K562 (cell line): Measurements from ENCODE around the gene HACD1. TPM values are rescaled to one million over a fixed set of nuclear protein-coding genes. Genes with fewer than 3 reads are reported as not detected.

Experiments
- EP300 ChIP-seq: IDR thresholded peaks from 2 replicates; pipeline ENCODE4 v1.6.1; 2012; ENCODE audit warnings: low read length, improper control_type of control experiment
- FOXM1 ChIP-seq, 2 experiments: fragments of 450-650 bp in 1 of 2; sonication (generic) in 1 of 2; formaldehyde crosslinking in 1 of 2; IDR thresholded peaks; 2 replicates each; pipeline versions ENCODE4 v1.6.1 to v1.9.0; 2017 to 2022; ENCODE audit warnings: low read depth in 2 of 2, mild to moderate bottlenecking in 2 of 2, missing genetic modification reagents in 1 of 2, moderate library complexity in 1 of 2
- MAFG ChIP-seq: fragments of 450-650 bp; conservative IDR thresholded peaks from 2 replicates; pipeline ENCODE4 v1.6.1; 2016; ENCODE audit warnings: missing genetic modification characterization, missing compliant biosample characterization
- MAZ ChIP-seq, 2 experiments: fragments of 450-650 bp in 1 of 2; sonication (generic) in 1 of 2; formaldehyde crosslinking; IDR thresholded peaks in 1 of 2; conservative IDR thresholded peaks in 1 of 2; 2 replicates each; pipeline versions ENCODE4 v1.4.0 to v1.5.0; 2020; ENCODE audit warnings: mild to moderate bottlenecking in 1 of 2, missing genetic modification reagents in 1 of 2
- NFATC3 ChIP-seq: fragments of 450-650 bp; IDR thresholded peaks from 2 replicates; pipeline ENCODE4 v1.6.1; 2017; ENCODE audit warnings: mild to moderate bottlenecking
- NFE2 ChIP-seq: IDR thresholded peaks from 2 replicates; pipeline ENCODE4 v1.6.1; 2014; ENCODE audit warnings: antibody characterized with exemption, low read depth
- RCOR1 ChIP-seq, 2 experiments: IDR thresholded peaks; 2 replicates each; pipeline ENCODE4 v1.6.1; 2012; ENCODE audit warnings: low read depth in 2 of 2, low read length in 2 of 2, borderline replicate concordance in 1 of 2, improper control_type of control experiment in 1 of 2
- SLC30A9 ChIP-seq: fragments of 250-450 bp; sonication (Bioruptor Pico); IDR thresholded peaks from 2 replicates; pipeline ENCODE4 v1.8.0; 2022; ENCODE audit warnings: mild to moderate bottlenecking, moderate library complexity
- SMAD1 ChIP-seq: fragments of 150-350 bp; IDR thresholded peaks from 2 replicates; pipeline ENCODE4 v1.6.1; 2014; ENCODE audit warnings: low read length, low read depth; ENCODE audit not compliant: partially characterized antibody
- TAF9B ChIP-seq: fragments of 450-650 bp; IDR thresholded peaks from 2 replicates; pipeline ENCODE4 v1.6.1; 2018; ENCODE audit warnings: mild to moderate bottlenecking; ENCODE audit not compliant: partially characterized antibody
- TEAD1 ChIP-seq, 2 experiments: fragments of 450-650 bp in 1 of 2; sonication (generic) in 1 of 2; formaldehyde crosslinking; IDR thresholded peaks; 2 replicates each; pipeline versions ENCODE4 v1.4.0 to v1.8.0; 2020 to 2022; ENCODE audit warnings: mild to moderate bottlenecking in 2 of 2, missing genetic modification reagents in 1 of 2
- ZNF239 ChIP-seq: fragments of 250-450 bp; sonication (Bioruptor Pico); IDR thresholded peaks from 2 replicates; pipeline ENCODE4 v1.4.0; 2020; ENCODE audit warnings: mild to moderate bottlenecking
- ZNF589 ChIP-seq: fragments of 200-800 bp; sonication (Bioruptor generic); IDR thresholded peaks from 2 replicates; pipeline ENCODE4 v1.6.1; 2016; ENCODE audit warnings: low read depth, missing genetic modification characterization, missing compliant biosample characterization
- ZNF76 ChIP-seq: fragments of 250-450 bp; sonication (Bioruptor Pico); IDR thresholded peaks from 2 replicates; pipeline ENCODE4 v1.4.0; 2020; ENCODE audit warnings: mild to moderate bottlenecking, moderate library complexity, borderline replicate concordance
- ZSCAN29 ChIP-seq: fragments of 450-650 bp; IDR thresholded peaks from 2 replicates; pipeline ENCODE4 v1.6.1; 2017
- polyA plus RNA-seq, 8 experiments: library from polyadenylated mRNA; depleted of rRNA in 4 of 8; stranded (reverse) in 5 of 8; unstranded in 3 of 8; fragments of >200 nt; fragmentation: Nextera tagmentation in 2 of 8; fragmentation: Illumina TruSeq in 1 of 8; extraction: Ambion mirVana in 2 of 8; extraction: Trizol in 1 of 8; gene quantifications; 2 replicates each; pipeline versions ENCODE4 v1.2.1 to v1.2.3, GENCODE V29; 2011 to 2014; ENCODE audit warnings: inconsistent platforms in 1 of 8, missing spikeins in 1 of 8
- total RNA-seq, 7 experiments: library from RNA; depleted of rRNA in 6 of 7; stranded (reverse); fragments of >200 nt in 6 of 7; fragmentation: Illumina TruSeq in 2 of 7; extraction: Trizol in 2 of 7; gene quantifications; 2 replicates each; pipeline versions ENCODE4 v1.2.1 to v1.2.3, GENCODE V29; 2011 to 2021; ENCODE audit warnings: low replicate concordance in 1 of 7
- TF ChIP-seq, protein P1 (sequence below): IDR thresholded peaks from 2 replicates; pipeline ENCODE4 v1.6.1; 2016; ENCODE audit warnings: missing genetic modification characterization, missing compliant biosample characterization
- TF ChIP-seq, protein P2 (sequence below): sonication (generic); formaldehyde crosslinking; IDR thresholded peaks from 2 replicates; pipeline ENCODE4 v1.8.0; 2022; ENCODE audit warnings: mild to moderate bottlenecking, missing genetic modification reagents
- TF ChIP-seq, protein P3 (sequence below): fragments of 250-450 bp; sonication (Bioruptor Pico); IDR thresholded peaks from 2 replicates; pipeline ENCODE4 v1.4.0; 2020; ENCODE audit warnings: mild to moderate bottlenecking

HACD1 gene
- total and polyA plus RNA-seq, 9 of the 15 experiments (the other 6 are each of a cell fraction or from before 2014, with no cell fraction given): 0.99 to 4.5 (median 2.4) TPM

DNA sequence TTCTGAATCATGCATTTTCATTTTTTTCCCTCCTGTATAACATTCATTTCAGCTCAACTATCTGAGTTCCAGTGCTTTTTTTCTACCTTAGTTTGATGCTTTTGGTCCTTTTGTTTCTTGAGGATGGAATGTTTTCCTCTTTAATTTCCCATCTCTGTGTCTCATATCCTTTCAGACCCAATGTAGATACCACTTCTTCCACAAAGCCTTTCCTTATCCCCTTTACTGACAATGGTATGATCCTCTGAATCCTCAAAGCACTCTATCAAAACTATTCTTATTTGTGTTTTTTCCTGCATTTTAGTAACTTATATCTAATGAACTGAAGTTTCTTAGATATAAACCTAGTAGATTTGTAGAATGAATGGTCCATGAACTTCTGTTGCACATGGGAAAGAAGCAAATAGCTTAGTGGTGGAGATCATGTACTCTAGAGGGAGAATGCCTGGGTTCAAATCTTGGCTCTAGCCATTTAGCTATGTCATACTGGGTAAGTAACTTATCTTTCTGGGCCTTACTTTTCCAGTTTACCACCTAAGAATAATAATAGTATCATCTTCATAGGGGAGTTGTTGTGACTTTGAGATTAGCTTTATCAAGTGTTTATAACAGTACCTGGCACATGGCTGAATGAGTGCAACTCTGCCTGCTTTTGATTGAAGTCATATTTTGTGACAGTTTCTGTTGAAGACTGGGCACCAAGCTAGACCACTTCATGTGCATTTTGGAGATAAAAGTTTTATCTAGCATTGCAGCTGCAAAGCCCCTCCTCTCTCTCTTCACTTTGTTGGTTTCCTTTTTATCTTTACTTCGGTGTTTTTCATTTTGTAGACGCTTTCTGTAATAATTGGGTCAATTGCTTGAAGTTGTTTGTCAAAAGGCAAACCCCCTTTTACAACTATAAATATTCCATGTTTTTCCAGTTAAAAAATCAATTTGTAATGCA lies 45.3 kb upstream of the HACD1 start (continued):
- TF ChIP-seq, protein P1, sequence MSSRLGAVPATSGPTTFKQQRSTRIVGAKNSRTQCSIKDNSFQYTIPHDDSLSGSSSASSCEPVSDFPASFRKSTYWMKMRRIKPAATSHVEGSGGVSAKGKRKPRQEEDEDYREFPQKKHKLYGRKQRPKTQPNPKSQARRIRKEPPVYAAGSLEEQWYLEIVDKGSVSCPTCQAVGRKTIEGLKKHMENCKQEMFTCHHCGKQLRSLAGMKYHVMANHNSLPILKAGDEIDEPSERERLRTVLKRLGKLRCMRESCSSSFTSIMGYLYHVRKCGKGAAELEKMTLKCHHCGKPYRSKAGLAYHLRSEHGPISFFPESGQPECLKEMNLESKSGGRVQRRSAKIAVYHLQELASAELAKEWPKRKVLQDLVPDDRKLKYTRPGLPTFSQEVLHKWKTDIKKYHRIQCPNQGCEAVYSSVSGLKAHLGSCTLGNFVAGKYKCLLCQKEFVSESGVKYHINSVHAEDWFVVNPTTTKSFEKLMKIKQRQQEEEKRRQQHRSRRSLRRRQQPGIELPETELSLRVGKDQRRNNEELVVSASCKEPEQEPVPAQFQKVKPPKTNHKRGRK (tag): peak; percentile 31
- TF ChIP-seq, protein P2, sequence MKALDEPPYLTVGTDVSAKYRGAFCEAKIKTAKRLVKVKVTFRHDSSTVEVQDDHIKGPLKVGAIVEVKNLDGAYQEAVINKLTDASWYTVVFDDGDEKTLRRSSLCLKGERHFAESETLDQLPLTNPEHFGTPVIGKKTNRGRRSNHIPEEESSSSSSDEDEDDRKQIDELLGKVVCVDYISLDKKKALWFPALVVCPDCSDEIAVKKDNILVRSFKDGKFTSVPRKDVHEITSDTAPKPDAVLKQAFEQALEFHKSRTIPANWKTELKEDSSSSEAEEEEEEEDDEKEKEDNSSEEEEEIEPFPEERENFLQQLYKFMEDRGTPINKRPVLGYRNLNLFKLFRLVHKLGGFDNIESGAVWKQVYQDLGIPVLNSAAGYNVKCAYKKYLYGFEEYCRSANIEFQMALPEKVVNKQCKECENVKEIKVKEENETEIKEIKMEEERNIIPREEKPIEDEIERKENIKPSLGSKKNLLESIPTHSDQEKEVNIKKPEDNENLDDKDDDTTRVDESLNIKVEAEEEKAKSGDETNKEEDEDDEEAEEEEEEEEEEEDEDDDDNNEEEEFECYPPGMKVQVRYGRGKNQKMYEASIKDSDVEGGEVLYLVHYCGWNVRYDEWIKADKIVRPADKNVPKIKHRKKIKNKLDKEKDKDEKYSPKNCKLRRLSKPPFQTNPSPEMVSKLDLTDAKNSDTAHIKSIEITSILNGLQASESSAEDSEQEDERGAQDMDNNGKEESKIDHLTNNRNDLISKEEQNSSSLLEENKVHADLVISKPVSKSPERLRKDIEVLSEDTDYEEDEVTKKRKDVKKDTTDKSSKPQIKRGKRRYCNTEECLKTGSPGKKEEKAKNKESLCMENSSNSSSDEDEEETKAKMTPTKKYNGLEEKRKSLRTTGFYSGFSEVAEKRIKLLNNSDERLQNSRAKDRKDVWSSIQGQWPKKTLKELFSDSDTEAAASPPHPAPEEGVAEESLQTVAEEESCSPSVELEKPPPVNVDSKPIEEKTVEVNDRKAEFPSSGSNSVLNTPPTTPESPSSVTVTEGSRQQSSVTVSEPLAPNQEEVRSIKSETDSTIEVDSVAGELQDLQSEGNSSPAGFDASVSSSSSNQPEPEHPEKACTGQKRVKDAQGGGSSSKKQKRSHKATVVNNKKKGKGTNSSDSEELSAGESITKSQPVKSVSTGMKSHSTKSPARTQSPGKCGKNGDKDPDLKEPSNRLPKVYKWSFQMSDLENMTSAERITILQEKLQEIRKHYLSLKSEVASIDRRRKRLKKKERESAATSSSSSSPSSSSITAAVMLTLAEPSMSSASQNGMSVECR (CRISPR knock-in tag): no peak
- peak in 1 of 2 experiments; percentile 63; a peak in 2 of 4 replicates for TF ChIP-seq TEAD1 (CRISPR knock-in tag; IDR thresholded peaks at IDR 0.05)
- peak; percentile 87 for TF ChIP-seq NFE2
- peak; percentile 99 for TF ChIP-seq EP300
- peak; percentile 89; the same call in 1 of the 2 replicates for TF ChIP-seq NFATC3
- TF ChIP-seq ZNF239 (CRISPR knock-in tag): peak; percentile 55; the same call in 1 of the 2 replicates
- peak; percentile 87 for TF ChIP-seq SMAD1
- peak; percentile 98 for TF ChIP-seq FOXM1 (IDR thresholded peaks at IDR 0.05; ENCODE audit: low read depth)
- no peak for TF ChIP-seq FOXM1 (CRISPR knock-in tag; IDR thresholded peaks at IDR 0.05; ENCODE audit: low read depth)
- TF ChIP-seq, protein P3, sequence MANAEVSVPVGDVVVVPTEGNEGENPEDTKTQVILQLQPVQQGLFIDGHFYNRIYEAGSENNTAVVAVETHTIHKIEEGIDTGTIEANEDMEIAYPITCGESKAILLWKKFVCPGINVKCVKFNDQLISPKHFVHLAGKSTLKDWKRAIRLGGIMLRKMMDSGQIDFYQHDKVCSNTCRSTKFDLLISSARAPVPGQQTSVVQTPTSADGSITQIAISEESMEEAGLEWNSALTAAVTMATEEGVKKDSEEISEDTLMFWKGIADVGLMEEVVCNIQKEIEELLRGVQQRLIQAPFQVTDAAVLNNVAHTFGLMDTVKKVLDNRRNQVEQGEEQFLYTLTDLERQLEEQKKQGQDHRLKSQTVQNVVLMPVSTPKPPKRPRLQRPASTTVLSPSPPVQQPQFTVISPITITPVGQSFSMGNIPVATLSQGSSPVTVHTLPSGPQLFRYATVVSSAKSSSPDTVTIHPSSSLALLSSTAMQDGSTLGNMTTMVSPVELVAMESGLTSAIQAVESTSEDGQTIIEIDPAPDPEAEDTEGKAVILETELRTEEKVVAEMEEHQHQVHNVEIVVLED (CRISPR knock-in tag): 0 out of 2 replicates have a peak, but pooled peaks have one; percentile 20
- peak; percentile 96 for TF ChIP-seq ZSCAN29
- peak; percentile 12 to 81; a peak in 3 of 4 replicates for TF ChIP-seq MAZ (CRISPR knock-in tag; conservative IDR thresholded peaks at IDR 0.05 in 1 of 2, IDR thresholded peaks at IDR 0.05 in 1 of 2)
- no peak for TF ChIP-seq SLC30A9 (CRISPR knock-in tag)
- TF ChIP-seq ZNF589 (CRISPR knock-in tag): peak; percentile 89
- peak; percentile 81 to 90; a peak in 3 of 4 replicates for TF ChIP-seq RCOR1 (IDR thresholded peaks at IDR 0.05; ENCODE audit: borderline replicate concordance in 1 of 2, low read depth in 2 of 2, low read length in 2 of 2)
- TF ChIP-seq ZNF76 (CRISPR knock-in tag): peak; percentile 39; the same call in 1 of the 2 replicates
- peak; percentile 58 for TF ChIP-seq TAF9B
- peak; percentile 73 for TF ChIP-seq MAFG (tag)
